Fibroblast of gingiva (primary cell): ENCODE results near the gene CYP2J2.
"Not testable (repeated sequence)": the region's sequence is repeated elsewhere in the genome, so short reads cannot be mapped to it uniquely, and the experiment has no call there.

Source experiments
- DNase-seq: peaks from one replicate; pipeline ENCODE4 v3.0.0-alpha.2; 2011; ENCODE audit warnings: low read depth

CYP2J2 gene, protein sequence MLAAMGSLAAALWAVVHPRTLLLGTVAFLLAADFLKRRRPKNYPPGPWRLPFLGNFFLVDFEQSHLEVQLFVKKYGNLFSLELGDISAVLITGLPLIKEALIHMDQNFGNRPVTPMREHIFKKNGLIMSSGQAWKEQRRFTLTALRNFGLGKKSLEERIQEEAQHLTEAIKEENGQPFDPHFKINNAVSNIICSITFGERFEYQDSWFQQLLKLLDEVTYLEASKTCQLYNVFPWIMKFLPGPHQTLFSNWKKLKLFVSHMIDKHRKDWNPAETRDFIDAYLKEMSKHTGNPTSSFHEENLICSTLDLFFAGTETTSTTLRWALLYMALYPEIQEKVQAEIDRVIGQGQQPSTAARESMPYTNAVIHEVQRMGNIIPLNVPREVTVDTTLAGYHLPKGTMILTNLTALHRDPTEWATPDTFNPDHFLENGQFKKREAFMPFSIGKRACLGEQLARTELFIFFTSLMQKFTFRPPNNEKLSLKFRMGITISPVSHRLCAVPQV

DNA sequence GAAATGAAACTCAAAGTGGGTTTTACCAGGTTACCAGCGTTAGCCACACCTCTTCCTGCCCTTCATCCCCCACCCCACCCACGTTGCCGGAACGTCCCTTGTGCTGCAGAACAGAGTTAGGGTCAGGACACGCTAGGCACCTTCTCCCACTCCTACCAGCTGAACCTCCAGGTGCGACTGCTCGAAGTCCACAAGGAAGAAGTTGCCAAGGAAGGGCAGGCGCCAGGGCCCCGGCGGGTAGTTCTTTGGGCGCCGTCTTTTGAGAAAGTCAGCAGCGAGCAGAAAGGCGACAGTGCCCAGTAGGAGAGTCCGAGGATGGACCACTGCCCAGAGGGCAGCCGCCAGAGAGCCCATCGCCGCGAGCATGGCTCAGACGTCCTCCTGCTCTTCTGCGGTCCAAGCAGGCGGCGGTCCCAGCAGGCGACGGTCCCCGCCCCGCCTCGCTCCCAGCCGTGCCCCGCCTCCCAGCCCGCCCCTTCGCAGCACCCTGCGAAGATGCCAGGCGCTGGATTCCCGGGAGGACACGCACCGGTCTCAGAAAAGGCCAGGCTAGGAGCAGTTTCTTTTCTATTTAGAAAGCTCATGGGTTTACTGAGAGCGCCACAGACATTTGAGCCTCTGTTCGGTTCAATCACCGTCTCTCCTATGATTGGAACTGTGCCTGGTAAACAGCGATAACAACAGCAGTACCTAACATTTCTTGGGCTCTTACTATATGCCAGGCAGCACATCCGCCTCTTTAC, at the start of gene CYP2J2:
CYP2J2 (minus strand) TSS at position 393 of the 743 bp plus-strand sequence; CDS start at position 366, 27 bp downstream.
- DNase-seq = peak; percentile 23

DNA sequence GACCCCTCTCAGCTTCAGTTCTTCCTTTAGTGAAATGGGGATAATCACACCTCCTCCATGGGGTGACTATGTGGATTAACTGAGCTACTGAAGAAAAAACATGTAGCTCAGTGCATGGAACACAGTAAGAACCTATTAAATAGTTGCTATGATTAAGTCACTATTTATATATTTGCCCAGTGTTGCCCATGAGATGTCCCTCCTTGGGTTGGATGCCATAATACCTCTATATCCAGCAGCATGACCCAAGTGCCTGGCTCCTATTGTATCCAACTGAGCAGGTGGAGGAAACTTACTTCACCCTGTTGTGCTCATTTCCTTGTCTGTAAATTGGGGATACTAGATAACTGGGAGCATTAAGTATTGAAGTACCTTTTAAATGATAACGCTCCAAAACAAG, 47.1 kb upstream of the CYP2J2 start:
- DNase-seq = no peak

DNA sequence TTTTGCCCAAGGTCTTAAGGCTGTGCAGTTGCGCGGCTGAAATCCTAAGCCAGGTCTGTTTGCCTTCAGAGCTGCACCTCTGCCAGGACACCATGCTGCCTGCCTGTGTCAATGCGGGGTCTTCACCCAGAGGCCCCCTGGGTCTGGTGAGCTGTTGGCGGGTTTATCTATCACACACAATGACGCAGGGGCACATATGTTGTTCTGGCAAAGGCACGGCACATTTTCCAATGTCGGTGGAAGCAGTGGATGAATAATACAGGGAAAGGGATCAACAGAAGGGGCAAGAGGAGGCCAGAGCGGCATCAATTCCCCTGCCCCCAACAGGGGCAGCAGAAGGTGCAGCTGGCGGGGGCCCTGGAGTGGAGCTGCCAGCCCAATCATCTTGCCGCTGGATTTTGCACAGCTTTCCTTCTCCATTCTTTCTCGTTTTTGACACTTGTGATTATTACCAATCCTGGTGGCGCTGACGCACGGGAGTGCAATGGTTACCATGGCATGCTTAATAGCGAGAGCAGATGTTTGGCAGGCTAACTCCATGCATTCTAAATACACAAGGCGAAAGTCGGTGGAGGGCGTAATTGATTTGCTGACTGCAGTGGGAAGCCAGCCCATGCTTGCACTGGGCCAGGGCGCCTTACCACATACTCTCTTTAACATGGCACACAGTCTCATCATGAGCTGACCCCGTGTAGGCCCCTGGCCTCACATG, 45.8 kb upstream of the CYP2J2 start:
- DNase-seq = peak; percentile 81

DNA sequence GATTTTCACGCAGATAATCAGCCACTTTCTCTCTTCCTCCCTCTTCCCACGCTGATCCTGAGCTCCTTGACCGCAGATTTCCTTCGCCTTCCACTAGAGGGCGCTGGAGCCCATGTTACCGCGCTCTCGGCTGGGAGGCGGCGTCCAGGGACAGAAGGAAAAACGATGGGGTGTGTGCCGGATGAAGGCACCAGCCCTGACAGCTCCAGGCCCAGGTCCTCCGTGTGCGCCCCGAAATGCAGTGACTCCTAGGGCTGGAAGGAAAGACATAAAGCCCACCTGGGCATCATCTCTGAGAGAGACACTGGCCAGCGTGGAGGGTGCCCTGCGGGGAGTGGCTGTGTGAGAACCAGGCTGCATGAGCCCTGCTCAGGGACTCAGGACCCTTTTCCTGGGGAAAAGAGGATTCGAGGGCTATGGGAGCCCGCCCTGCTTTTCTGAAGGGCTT, 44.9 kb upstream of the CYP2J2 start:
- peak; percentile 63 for DNase-seq

DNA sequence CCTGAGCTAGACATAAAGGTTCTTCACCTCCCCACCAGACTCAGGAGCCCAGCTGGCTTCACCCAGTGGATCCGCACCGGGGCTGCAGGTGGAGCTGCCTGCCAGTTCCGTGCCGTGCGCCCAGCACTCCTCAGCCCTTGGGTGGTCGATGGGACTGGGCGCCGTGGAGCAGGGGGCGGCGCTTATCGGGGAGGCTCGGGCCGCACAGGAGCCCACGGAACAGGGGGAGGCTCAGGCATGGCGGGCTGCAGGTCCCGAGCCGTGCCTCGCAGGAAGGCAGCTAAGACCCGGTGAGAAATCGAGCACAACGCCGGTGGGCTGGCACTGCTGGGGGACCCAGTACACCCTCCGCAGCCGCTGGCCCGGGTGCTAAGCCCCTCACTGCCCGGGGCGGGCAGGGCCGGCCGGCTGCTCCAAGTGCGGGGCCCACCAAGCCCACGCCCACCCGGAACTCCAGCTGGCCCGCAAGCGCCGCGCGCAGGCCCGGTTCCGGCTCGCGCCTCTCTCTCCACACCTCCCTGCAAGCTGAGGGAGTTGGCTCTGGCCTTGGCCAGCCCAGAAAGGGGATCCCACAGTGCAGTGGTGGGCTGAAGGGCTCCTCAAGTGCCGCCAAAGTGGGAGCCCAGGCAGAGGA, 43.1 kb upstream of the CYP2J2 start:
- not testable (repeated sequence) for DNase-seq

DNA sequence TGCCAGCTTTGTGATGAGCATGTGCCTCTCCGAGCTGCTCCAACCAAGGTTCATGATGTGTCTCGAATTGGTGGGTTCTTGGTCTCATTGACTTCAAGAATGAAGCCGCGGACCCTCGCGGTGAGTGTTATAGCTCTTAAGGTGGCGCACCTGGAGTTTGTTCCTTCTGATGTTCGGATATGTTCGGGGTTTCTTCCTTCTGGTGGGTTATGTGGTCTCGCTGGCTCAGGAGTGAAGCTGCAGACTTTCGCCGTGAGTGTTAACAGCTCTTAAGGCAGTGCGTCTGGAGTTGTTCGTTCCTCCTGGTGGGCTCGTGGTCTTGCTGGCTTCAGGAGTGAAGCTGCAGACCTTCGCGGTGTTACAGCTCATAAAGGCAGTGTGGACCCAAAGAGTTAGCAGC, 42.2 kb upstream of the CYP2J2 start:
- not testable (repeated sequence) for DNase-seq

DNA sequence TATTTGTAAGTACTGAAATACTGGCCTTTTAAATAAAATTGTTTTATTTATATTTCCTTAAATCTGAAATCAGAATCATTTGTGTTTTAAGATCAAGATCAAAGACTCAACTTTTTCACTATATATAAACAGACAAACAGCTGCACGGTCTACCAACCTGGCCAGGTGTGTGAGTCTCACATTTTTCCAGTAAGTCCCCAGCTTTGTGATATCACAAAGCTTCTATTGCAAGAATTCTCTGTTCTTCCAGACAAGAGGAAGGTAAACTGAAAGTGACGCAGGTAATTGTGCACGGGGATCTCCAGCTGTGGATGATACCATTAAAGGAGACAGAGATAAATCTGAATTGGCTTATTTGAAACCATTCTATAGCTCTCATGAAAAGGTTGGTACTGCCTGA, 41.2 kb upstream of the CYP2J2 start:
- no peak for DNase-seq

DNA sequence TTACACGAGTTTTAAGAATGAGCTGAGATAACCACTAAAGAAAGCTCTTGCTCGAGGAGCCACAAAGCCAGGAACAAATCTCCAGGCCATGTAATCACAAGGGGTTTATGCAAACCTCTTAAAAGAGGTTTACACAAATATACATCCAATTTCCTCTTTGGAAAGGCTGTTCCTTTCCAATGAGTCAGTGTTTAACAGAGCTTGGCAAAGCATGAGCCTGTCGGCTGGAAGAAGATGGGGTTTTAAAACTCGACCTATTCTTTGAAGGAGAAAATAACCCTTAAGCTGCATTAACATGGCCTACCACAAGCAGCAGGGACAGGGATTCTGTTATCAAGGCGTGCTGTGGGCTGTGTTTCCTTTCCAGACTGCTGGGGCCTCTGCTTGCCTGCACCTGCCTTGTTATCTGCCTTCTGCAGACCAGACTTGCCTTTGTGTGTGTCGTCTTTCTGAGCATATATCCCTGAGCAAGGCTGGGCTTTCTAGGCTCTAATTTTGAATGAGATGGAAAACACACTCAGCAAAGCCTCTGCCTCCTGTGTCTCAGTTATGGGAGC, 40.6 kb upstream of the CYP2J2 start:
- DNase-seq = peak; percentile 68

DNA sequence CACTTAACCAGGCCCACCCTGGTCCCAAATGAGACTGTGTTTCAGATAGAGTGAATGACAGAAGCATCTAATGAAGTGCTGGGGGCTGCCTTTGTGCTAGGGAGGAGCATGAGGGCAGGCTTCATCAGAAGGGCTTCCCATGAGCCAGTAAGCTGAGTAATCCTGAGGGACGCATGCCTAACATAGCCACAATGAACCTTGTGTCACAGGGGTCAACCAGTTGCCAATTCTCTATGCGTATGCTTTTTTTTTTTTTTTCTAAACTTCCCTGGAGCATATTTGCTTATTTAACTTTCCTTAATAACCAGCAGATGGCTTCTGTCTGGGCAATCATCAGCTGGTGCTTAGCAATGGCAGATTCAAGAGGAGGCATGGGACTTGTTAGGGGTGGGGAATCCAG, 25.5 kb upstream of the CYP2J2 start:
- DNase-seq = peak; percentile 79

DNA sequence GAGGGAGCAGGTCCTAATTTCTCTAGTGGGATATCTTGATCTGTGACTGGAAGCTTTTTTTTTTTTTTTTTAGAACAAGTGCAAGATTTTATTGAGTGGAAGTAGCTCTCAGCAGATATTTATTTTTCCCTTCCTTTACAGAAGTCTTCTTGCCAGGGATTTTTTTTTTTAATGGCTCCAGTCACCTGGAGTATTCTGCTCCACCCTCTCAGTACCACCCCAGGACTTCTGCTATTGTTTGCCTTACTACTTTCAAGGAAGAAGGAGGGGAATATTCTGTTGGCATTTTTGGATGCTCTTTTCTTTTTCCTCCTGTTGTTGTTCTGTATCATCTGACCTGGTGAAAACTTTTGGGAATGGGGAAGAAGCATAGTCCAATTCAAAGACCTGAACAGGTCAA, 23.1 kb upstream of the CYP2J2 start:
- no peak for DNase-seq

DNA sequence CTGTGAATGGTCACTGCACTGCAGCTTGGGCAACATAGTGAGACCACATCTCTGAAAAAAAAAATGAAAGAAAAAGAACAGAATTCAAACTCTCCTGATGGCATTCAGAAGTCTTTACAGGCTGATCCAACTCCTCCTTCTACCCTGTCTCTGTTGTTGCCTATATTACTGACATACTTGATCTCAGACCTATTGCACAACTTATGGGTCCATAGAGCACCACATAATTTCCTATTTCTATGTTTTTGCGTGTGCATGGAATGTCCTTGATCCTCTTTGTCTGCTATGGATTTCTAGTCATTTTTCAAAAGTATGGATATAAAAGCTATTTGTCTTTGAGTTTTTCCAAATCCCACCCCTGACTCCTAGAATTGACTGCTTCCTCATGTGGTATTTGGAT, 22.4 kb upstream of the CYP2J2 start:
- DNase-seq = no peak

DNA sequence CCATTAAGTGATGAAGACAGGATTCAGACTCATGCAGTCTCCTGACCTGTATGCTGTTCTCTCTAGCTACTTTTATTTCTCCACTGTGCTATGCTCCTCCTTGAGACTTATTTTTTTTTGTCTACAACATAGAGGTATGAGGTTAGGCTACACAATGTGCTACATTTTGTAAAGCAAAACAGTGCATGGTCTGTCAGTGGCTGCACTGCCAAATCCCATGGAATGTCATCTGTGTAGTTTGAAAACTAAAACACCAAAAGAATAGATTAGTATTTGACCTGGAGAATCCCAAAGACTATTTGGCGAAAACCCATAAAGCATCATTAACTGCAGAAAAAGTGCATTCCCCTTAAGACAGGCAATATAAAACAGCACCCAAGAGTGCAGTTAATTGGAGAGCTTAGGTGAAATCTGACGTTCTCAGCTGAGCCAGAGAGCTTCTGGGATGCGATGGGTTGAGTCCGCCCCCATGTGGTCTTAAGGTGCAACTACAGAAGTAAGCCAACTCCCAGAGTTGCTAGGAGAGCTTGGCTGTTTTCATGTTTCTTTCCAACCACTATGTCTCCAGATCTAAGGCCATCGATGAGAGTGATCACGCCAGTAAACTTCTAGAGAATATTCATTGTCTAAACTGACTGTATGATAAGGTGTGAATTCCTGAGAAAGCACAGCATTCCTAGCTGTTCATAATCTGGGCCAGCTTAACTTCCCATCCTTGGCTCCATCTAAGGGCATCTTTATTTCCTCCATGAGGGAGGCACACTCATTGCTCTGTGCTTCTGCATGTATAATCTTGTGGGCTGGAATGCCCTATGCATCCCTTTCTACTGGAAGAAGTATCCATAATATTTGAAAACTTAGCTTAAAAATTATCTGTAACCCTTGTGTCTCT, 20.7 kb upstream of the CYP2J2 start:
- DNase-seq = peak; percentile 56

DNA sequence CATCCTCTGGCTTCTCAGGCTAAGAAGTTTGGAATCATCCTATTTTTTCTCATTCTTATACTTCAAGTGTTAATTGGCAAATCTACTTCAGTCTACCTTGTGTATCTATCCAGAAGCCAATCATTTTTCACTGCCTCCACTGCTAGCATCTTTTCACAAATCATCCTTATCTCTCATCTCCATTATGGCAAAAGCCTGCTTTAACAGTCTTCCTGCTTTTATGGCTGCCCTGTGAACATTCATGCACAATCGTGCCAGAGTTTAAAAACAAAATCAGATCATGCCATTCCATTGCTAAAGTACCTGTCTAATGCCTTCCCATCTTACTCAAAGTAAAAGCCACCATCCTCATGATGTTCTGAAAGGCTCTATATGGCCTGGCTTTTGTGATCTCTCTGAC, 19.2 kb upstream of the CYP2J2 start:
- DNase-seq = no peak

DNA sequence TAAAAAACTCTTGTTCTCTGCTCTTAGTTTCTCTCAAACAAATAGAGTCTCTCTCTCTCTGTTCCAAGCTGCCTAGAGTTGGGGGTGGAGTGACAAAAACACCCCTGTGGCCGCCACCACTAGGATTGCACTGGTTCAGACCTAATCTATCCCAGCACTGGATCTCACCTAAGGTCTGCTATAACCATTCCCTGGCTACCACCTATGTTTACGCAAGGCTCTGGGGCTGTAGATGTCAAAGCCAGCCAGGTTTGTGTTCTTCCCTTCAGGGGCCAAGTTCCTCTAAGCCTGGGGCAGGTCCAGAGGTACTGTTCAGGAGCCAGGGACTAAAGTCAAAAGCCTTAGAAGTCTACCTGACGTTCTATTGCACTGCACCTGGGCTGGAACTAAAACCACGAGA, 12.8 kb upstream of the CYP2J2 start:
- no peak for DNase-seq

DNA sequence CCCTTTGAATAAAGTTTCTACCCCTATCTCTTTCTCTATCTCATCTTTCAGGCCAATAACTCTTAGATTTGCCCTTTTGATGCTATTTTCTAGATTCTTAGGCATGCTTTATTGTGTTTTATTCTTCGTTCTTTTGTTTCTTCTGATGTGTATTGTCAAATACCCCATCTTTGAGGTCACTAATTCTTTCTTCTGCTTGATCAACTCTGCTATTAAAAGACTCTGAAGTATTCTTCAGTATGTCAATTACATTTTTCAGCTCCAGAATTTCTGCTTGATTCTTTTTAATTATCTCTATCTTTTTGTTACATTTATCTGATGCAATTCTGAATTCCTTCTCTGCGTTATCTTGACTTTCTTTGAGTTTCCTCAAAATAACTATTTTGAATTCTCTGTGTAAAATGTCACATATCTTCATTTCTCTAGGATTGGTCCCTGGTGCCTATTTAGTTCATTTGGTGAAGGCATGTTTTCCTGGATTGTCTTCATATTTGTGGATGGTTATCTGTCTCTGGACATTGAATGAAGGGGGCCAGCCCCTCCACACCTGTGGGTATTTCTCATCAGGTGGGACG, 11.2 kb upstream of the CYP2J2 start:
- DNase-seq = no peak

DNA sequence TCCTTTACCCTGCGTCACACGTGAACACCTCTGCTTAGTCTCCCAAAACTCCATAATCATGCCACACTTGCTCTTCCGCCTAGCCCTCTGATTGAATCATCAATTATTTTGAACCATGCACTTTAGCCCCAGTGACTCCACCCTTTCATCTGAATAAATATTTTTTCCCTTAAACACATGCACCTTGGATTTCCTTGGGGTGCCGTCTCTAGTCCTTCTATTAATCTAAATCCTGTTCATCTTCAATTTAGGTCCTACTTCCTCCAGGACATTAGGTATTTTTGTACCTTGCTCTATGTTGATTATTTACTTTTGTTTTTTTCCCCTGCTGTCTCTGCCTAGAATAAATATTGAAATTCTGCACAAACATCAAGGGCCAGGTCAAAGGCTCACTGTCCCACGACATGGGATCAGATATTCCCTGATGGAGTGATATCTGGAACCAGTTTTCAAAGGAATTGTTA, 9.8 kb upstream of the CYP2J2 start:
- no peak for DNase-seq

DNA sequence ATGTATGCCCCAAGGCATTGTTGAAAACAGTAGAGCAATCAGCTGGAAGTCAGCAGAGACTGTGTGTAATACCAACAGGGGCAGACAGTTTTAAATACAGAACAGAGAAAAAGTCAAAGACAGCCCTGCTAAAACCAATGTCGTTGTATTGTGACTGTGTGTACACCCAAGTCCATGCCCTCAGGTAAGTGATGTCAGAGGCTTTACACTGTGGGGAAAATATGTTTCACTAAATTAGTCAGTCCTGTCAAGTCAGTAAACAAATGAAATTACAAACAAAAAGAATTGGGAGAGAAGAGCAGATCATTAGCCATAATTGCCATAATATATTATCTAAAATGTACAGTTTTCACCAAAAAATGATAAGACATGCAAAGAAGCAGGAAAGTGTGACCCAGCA, 2.4 kb upstream of the CYP2J2 start:
- no peak for DNase-seq

DNA sequence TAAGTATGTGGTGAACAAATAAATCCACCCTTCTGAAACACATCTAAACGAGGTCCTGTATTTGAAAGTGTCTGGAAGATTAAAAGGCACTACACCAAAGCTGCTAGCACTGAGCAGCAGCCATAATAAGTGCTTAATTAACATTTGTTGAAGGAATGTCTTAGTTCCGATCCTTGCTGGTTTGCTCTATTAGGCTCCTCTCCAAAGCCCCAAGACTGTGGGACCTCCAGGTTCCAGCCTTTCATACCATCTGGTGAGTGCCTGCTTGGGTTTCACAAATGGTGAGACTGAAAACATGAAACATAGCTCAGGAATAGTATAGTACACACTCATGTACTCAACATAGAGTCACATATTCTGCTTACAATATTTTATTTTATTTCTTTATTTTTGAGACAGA, 640 bp upstream of the CYP2J2 start:
- DNase-seq = no peak

DNA sequence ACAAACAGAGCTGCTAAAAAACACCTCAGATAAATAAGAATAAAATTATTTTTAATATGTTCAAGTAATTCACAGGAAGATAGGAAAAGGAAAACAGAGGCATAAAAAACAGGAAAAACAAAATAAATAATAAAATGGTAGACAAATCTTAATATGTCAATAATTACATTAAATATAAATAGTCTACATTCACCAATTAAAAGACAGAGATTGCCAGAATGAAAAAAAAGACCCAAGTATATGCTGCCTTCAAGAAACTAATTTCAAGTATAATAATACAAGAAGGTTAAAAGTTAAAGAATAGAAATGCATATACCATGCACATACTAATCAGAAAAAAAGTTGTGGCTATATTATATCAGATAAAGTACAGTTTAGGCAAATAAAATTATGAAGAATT, 1.9 kb downstream of the CYP2J2 start:
- DNase-seq = no peak

DNA sequence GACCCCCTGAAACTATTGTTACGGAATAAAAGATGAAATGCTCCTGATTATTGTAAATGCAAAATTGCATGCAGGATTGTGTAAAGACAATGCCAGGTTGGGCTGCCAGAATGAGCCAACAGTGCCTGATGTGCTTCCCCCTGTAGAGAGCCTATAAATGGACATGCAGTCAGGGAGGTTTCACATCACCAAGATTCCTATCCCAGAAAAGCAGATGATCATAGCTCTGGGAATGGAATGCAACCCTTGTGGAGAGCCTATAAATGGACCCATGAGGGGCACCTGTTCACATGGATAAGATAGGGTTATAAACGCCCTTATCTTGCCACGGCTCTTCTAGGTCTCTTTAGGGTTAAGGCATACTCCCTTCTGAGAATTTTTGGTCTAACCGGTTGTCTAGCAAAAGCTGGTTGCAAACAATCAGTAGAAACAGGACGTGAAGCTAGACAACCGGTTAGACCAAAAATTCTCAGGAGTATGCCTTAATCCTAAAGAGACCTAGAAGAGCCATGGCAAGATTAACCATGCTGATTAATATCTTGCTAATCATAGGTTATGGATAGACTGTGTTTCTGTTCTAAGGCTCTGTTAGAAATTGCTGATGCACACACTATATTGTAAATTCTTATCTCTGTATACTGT, 5.2 kb downstream of the CYP2J2 start:
- DNase-seq = not testable (repeated sequence)
